Activated gamma-delta T cell (primary cell): ENCODE results near the gene PDLIM7.
"Not testable (repeated sequence)": the region's sequence is repeated elsewhere in the genome, so short reads cannot be mapped to it uniquely, and the experiment has no call there.

ENCODE experiments used
- DNase-seq: peaks from one replicate; lab custom pipeline; 2025; lab: John Stamatoyannopoulos, UW

Gene PDLIM7

DNA sequence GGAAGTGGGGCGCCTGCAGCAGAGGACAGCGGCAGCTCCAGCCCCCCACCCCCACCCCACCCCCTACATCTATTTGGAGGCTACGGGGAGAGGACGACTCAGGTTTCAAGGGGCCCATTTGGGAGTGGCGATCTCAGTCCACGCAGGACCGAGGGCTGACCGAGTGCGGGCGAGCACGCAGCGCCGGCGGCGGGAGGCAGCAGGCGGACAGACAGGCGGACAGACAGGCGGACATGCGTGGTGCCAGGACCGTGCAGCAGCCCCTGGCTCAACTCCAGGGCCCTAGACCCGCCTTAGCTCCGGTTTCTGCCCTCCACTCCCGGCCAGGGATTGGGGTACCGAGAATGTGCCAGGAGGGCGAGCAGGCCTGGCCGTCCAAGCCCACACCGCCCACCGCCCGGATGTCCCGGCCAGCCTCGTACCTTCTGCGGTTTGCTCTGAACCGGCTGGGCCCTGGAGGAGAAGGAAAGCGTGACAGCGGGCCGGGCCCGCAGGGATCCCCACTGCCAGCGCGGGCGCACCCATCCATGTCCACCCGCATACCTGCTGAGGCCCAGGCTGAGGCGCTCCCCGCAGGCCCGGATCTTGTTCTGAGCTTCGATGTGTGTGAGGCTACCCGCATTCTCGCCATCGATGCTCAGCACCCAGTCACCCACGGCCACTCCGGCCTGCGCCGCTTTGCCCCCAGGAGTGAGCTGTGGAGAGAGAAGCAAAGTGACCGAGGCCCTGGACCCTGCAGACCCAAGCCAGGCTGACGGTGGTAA is 5.2 kb downstream of the PDLIM7 start:
- DNase-seq: no peak

DNA sequence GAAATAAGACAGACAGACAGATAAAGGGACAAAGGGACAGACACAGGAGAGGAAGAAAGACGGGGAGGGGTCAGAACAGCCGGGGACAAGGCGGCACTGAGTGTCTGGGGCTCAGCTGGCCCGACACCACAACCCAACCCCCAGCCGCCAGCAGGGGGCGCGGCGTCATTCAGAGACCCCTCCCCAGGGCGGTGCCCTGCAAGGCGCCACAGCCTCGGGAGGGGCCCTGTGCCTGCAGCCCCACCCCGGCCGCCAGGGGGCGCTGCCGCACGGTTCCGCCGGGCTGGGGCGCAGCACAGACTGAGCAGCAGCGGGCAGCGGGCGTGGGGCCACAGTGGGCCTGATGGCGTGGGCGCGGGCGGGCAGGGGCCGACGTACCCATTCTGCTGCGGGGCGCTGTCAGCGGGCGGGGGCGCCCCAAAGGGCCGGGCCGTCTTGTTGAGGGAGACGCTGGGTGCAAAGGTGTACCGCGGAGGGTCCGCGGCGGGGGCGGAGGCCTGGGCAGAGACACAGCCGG is 5.9 kb downstream of the PDLIM7 start:
- no peak for DNase-seq

DNA sequence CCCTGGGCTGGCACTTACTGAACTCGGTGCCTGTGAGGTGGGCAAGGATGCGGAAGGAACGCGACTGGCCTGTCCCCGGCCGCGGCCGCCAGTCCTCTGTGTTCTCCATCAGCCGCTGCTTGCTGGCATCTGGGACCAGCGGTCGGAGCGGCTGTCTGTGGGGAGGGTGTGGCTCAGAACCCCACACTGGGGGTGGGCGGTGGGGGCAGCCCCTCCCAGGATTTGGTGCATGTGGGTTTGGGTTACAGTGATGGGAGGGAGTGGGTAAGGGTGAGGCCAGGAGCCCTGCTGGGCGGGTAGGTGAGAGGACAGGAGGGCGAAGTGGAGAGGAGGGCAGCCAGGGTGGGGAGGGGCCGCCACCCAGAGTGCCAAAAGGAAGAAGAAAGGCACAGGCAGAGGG is 6.4 kb downstream of the PDLIM7 start:
- DNase-seq: no peak

DNA sequence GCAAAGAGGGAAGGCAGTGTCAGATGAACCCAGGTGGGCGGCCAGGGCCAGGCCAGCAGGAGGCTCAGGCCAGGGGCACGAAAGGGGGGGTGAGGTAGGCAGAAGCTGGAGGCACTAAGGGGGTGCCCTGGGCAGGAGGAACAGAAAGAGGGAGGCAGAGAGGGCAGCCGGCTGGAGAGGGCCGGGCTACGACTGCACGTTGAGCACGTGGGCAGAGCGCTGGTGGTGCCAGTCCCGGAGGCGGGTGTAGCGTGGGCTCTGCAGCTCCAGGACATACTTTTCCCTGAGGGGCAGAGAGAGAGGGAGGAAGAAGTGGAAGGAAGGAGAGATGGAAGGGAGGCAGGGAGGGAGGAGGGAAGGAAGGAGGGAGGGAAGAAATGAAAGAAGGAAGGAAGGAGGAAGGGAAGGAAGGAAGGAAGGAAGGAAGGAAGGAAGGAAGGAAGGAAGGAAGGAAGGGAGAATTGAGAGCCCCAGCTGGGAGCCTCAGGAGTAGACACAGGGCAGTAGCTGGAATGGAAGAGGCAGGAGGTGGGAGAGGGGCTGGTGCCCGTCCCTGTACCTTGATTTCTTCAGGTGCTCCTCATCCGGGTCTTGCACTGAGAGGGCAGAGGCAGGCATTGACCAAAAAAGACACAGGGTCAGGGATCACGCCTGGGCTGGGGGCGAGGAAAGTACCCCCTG is 7.0 kb downstream of the PDLIM7 start:
- DNase-seq: no peak

DNA sequence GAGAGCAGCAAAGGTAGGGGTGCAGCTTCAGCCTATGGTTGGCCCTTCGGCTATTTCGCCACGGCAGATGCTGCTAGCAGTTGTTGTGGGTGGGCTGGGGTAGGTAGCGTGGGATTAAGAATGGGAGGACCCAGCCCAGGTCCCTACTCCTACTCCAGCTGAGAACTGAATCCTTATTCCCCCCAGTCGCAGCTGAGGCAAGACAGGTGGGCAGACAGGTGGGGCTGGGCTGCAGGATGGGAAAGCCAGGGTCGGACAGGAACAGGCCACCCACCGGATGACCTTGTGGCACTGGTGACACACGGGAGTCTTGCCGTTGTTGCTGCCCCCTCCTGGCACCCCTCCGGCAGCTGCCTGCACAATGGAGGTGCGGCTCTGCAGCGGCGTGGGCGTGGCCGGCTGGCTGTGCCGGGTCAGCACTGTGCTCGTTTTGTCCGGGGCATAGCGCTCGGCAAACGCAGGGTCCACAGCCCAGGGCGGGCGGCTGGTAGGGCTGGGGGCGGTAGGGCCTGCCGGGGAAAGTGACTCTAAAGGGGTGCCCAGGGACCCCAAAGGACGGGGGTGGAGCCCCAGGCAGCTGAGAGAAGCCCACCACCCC is 8.2 kb downstream of the PDLIM7 start:
- DNase-seq: no peak

DNA sequence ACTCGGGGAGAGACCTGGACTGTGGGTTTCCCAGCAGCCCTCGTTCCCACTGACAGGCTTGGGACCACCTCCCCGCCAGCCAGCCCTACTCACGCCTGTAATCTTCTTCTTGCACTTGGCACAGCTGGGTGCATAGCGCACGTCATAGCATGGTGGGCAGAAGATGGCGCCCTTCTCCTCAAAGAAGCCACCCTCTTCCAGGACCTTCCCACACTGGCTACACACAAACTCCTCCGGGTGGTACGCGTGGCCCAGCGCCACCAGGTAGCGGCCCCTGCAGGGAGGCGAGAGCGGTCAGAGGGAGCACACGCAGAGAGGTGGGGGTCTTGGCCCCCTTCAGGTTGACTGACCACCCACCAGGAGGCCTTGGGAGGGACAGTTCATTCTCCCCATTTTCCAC is 9.4 kb downstream of the PDLIM7 start:
- DNase-seq: no peak

DNA sequence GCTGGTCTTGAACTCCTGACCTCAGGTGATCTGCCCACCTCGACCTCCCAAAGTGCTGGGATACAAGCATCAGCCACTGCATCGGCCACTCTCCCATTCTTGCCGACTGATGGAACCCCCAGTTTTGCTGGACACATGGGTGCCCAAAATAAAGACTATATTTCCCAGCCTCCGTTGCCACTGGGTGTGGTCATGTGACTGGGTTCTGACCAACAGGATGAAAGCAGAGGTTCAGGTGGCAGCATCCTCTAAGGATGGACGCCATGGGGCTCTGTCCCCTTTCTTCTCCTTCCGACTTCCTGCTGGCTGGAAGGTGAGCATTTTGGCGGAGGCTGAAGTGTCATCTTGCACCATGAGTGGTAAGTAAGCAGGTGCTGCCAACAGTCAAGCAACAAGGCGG is 10.3 kb downstream of the PDLIM7 start:
- no peak for DNase-seq

DNA sequence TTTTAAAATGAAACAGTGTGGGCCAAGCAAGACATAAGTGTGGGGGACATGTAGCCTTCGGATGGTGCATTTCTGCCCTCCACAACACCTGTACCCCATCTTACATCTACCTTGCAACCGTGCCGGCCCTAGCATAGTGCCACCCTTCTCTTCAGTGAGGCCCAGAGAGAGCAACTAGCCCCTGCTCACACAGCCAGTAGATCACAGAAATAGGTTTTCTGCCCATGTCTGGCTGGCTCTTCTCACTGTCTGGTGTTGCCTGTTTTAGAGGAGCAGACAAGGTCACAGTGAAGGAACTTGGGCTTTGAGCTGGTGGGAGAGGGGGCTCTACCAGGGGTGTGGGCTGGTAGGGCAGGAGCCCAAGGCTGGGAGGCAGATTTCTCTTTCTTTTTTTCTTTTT is 11.1 kb downstream of the PDLIM7 start:
- DNase-seq: no peak

DNA sequence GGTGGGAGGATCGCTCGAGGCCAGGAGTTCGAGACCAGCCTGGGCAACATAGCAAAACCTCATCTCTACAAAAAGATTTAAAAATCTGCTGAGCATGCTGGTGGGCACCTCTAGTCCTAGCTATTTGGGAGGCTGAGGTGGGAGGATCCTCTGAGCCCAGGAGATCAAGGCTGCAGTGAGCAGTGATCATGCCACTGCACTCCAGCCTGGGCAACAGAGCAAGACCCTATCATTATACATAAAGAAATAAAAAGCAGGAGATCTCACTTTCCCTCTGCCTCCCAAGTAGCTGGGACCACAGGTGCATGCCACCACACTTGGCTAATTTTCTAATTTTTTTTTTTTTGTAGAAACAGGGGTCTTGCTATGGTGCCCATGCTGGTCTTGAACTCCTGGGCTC is 11.7 kb downstream of the PDLIM7 start:
- DNase-seq: not testable (repeated sequence)

DNA sequence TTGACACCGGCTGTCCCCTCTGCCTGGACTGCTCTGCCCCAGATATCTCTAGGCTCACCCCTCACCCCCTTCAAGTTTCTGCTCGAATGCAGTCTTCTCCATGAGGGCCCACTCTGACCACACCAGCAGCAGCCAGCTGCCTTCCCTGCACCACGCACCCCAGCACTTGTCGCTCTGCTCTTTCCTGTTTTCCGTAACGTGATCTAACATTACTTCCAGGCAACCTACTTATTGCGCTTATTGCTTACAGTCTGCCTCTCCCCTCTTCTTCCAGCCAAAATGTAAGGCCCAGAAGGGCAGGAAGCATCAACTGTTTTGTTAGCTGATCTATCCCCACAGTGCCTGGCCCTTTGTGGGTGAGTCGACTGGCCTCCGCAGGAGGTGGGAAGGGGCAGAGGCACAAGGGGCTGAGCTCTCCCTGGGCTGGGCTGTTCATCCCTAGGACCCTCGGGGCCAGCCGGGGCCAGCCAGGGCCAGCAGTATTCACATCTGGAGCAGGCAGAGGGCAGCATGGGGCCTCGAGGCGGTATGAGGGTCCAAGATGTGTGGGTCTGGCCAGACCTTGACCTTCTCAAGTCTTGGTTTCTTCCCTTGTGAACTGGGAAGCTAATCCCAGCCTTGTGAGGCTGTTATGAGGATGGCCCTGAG is 12.4 kb downstream of the PDLIM7 start:
- DNase-seq: no peak

DNA sequence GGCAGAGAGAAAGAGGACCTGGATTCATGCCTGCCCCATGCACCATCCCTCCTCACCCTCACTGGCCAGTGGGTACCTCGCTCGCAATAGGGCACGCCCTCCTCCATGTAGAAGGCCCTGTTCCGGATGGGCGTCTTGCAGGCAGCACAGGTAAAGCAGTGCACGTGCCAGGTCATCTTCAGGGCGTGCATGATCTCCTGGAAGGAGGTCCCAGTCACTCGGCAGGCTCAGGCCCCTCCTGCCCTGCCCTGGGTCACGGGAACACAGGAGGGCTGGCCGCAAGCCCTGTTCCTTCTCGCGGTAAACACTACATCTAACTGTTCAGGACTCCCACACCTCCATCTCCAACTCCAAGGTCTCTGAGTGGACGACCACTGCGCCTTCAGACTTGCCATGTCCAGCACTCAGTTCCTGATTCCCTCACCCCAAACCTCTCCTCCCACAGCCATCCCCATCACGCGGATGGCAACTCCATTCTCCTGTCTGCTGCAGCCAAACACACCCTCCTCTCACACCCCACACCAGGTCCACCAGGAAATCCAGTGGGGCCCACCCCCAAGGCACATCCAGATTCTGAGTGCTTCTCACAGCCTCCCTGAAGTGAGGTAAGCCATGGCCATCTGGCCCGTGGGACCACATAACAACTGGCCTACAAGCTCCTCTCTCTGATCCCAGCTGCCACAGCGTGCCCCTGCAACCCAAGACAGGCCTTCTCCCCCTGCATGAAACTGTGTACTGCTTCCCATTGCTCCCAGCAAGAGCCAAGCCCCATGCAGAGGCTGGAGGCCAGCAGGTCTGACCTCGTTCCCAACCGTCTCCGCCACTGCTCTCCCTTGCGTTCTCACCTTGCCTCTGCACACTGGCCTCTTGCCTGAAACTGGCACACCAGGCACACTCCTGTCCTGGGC is 13.2 kb downstream of the PDLIM7 start:
- DNase-seq: no peak

DNA sequence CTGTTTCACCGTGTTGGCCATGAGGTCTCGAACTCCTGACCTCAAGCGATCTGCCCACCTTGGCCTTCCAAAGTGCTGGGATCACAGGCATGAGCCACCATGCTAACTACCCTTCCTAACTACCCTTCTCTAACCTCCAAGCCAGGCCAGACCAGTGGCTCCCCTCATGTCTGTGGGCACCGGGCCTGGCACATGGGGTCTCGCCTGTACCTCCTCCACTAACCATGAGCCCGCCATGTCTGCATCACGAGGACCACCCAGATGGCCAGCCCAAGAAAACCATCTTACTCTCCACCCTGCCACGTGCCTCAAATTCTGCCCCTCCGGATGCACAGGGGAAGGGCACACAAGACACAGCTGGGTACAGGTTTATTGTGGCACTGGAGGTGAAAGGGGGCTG is 14.4 kb downstream of the PDLIM7 start:
- DNase-seq: no peak

DNA sequence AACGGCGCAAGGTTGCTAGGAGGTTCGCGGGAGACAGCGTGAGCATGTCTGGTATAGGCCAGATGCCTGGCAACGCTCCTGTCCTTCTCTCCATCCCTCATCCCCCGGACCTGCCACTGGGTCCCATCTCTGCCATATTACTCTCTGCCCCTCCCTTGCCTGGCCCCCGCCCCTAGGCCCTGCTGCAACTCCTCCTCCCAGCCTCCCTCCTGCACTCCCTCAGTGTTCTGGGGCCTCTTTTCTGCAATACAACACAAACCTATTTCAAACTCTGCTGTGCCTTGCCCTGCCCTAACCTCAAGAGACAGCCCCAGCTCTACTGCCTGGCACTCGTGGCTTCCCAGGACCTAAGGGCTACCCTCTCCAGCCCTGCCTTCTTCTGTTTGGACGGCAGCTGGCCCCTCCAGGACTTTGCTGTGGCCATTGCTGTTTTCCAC is 15.0 kb downstream of the PDLIM7 start:
- DNase-seq: no peak

DNA sequence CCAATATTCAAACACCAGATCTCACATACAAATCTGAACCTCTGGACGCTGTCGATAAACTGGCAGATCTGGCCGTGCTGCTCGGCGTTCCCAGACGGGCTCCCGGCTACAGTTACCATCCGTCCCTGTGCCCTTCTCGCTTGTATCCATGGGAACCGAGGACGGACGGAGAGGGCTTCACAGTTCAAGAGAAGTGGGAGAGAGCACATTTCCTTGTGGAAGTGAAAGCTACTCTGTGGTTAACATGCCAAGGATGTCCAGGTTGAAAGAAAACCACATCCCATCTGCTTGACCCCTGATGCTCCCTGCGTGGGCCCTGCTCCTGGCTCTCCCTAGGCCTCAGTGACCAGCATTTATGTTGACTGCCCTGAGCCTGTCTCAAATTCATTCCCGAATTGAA is 17.6 kb downstream of the PDLIM7 start:
- DNase-seq: no peak

DNA sequence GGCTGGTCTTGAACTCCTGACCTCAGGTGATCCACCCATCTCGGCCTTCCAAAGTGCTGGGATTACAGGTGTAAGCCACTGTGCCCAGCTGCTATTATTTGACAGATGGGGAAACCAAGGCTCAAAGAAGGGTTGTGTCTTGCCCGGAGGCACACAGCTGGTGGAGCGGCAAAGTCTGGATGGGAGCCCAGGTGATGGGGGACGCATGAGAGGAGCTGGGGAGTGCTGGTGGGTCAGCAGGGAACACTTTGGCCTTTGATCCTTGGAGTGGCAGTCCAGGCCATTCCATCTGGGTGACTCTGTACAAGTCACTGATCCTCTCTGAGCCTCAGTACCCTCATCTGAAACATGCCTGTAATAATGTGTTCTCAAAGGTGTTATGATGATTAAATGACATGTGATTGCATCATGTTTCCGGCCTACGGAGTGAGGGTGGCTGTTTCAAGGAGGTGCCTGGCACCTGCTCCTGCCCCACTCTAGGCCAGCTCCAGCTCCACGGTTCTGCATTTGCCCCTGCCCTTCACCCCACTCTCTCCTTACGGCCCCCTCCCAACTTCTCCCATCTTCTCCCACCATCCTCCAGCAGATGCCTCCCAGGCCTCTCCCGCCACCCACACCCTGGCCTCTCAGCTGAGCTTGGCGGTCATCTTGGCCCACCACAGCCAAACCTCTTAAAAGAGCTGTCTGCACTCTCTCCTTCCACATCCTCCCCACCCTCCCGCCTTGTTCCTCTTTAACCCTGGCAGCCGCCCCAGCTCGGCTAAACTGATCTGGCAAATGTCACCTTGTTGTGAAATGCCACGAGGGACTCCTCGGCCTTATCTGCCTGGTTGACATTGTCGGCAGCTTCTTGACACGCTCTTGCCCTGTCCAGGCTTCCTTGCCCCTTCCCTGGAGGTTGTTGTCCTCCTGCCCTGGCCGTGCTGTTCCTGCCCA is 18.4 kb downstream of the PDLIM7 start:
- DNase-seq: no peak

DNA sequence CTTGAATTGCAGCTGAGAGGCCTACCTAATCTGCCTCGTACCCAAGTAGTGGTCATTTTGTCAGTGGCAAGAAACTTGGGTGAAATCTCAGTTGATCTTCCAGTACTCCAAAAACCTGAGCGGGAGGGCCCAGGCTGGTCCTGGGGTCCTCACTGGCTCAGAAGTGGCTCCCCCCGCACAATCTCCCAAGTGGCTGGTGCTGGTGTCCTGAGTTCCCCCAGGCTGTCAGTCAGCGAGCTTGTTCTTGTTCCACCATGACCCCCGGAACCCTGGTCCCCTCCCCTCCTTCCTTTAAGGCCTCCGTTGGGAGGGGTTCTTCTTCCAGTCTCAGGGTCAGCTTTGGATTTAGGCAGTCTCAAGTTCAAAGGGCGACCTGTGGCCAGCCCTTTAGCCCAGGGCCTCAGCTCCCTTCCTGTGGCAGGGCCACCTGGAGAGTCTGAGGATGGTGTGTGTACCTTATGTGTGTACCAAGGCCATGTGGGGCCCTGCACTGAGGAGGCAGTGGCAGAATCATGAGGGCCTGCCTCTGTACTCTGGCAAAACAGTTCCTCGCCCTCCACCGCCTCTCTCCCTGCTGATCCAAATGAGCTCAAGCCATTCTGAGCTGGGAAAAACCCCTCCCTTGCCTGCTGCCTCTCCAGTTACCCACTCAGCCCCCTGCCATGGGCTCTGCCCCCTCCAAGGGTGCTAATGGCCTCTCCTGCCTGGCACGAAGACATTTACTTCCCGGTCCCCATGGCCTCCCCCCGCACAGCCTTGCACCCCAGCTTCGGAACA is 19.5 kb downstream of the PDLIM7 start:
- DNase-seq: no peak

DNA sequence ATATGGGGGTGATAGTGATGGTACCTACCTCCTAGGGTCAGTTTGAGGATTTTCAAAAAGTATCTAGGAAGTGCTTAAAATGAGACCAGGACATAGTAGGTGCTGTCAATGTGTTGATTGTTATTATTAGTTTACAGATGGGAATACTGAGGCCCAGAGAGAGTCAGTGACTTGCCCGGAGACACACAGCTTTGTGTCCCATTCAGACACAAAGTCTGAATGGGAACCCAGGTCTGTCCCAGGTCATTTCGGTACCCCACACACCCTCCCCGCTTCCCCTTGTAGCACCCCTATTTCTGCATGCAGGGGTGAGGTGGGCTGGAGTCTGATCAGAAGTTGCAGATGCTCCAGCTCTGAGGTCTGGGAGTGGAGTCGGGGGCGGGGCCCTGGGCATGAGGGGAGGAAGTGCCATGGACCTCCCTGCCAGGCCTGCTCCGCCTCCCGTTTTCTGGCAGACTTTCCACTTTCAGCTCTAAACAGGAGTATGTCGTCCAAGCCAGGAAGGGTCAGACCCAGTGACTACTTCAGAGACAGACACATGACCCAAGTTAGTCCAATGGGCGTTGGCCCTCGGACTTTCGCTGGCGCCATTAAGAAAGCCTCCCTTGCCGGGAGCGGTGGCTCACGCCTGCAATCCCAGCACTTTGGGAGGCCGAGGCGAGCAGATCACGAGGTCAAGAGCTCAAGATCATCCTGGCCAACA is 20.7 kb downstream of the PDLIM7 start:
- no peak for DNase-seq

DNA sequence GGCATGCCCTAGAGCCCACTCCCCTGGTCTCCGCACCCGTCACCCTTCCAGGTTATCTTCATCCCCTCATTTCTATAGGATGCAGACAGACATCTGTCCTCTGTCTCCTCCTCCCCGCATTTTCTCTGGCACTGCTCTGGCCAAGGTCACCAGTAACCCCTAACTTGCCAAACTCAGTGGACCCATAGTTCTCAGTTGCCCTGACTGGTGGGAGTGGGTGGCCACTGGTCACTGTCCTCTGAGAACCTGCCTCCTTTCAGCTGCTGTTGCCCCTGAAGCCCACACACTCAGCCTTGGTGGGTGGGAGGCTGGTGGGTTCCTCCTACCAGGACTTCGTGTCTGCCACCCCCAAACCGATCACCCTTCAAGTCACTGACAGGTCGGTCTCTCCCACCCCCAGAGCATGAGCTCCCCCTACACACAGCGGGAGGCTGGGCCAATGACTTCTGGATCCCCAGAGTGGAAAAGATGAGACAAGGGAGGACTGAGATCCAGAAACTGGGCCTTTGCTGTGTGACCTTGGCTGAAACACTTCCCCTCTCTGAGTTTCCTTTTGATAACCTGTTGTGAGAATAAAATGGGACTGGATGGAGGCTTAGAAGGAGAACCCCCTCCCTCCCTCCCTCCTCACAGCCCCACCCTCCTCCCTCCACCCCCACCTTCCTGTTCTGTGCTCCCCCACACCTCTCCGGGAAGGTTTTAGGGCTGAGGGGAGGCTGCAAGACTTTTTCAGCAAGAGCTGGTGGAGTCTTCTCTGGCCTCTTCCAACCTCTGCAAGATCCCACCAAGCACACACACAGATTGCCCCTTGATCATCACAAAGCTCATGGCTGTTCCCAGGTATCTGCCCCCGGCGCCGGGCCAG is 21.6 kb downstream of the PDLIM7 start:
- DNase-seq: no peak
